Urothelium cell line (cell line): ENCODE results near the gene AMTN.

Experiments
- DNase-seq: peaks from one replicate; pipeline ENCODE4 v3.0.0; 2011; ENCODE audit warnings: low spot score, mixed read lengths
- FAIRE-seq: peaks from 2 replicates; lab custom pipeline; 2011; peaks lifted over from hg19 to GRCh38; lab: Jason Lieb, UNC

AMTN gene

DNA sequence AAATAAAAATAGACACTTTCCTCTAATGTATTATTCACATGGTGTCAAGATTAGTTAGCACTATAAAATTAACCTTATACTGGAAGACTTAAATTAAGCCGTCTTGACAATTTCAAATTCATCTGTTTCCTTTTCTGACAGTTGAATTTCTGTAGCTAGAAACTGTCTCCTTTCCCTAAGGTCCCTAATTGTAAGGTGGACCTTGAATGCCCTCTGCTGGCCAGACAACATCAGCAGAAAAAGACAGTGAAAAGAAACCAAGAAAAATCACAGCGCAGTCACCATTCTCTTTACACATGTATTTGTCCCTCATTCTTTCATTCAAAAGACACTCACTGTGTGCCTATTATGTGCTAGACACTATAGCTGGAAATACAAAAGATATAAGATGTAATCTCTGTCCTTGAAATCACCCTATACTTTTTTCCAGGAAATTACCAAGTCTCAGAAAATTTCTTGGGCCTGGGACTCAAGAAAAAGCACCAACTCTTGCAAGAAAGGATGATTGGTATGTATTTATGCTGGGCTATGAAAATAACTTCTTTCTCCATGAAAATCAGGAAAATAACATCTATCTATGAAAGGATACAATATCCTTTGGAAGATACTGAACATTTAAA is 41.0 kb downstream of the AMTN start:
- FAIRE-seq = peak; percentile 52
- DNase-seq = peak; percentile 59

DNA sequence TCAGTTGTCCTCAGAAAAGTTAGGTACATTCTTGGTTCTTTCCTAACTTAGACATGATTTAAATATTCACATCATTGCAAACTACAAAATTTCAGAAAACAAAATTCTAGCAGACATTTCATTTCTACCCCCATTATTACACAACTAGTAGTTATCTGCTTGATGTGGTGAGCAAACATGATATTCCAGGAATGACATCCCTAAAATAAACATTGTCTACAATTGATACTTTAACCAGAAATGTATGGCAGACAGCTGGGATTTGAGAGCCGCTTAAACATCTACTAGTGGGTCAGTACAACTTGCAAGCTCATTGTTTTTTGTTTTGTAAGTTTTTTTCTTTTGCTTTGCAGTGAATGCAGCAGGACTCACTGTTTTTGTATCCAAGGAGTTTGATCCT is 41.6 kb downstream of the AMTN start:
- FAIRE-seq (peak; percentile 59), DNase-seq (no peak)

DNA sequence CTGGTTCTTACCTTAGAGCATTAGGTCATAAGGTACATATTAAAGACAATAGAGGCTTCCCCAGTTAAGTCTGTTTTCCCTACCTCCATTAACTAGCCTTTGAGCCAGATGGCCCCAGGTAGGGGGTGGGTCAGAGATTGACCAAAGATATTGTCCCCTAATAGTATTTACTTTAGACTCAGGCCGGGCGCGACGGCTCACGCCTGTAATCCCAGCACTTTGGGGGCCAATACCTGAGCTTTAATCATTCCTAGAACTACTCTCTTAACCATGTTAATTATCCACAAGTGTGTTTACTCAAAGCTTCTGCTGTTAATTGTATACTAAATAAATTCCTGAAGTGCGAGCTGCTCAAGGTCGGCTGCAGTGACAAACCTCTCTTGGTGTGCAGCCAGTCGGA is 45.7 kb downstream of the AMTN start:
- no peak for FAIRE-seq
- no peak for DNase-seq

DNA sequence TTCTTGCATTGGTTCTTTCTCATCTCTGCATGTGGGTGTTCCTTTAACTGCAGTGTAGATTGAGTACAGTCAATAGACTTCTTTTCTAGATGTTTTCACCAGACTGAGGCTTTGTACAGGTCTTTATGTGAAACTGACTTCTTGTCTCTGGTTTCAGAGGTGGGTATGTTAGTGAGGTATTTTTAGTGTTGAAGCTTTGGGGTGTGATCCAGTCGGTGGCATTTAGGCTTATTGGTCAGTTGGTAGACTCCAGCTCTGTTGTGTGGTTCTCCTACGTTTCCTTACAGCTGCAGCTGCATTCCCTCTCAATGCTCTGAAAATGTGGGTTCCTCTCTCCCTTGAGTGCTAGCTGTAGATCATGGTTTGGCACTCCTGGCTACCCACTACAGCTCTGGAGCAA is 52.4 kb downstream of the AMTN start:
- no peak for FAIRE-seq
- DNase-seq = no peak

DNA sequence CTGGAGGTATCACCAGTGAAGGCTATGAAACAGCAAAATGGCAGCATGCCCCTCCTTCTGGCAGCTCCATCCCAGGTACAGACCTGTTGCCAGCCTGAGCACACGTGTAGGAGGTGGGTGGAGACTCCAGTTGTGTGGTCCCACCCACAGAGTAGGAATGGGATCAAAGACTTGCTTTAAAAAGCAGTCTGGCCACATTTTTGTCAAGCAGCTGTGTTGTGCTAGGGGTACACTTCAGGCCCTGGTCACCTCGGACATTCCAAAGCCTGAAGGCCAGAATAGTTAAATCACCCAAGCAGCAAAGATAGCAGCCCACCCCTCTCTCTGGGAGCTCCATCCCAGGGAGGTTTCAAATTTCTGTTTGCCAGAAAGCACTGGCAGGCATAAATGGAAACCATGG is 53.4 kb downstream of the AMTN start:
- no peak for FAIRE-seq
- DNase-seq = no peak

DNA sequence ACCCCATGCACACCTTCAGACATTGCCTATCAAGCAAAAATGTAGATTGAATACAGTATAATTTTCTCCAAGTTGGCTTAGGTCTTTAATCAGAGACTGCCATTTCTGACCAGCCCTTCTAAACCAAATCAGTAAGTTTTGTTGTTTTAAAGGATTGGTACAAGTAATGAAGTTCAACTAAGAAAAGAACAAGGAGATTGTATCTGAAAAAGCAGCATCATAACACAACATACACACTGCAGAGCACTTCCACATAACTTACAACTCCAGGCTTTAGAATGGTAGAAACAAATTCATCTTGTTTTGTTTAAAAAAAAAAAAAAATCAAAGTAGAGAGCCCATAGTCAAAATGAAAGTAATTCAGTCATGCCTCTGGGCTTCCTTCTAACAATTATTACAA is 57.6 kb downstream of the AMTN start:
- DNase-seq = no peak
- no peak for FAIRE-seq

DNA sequence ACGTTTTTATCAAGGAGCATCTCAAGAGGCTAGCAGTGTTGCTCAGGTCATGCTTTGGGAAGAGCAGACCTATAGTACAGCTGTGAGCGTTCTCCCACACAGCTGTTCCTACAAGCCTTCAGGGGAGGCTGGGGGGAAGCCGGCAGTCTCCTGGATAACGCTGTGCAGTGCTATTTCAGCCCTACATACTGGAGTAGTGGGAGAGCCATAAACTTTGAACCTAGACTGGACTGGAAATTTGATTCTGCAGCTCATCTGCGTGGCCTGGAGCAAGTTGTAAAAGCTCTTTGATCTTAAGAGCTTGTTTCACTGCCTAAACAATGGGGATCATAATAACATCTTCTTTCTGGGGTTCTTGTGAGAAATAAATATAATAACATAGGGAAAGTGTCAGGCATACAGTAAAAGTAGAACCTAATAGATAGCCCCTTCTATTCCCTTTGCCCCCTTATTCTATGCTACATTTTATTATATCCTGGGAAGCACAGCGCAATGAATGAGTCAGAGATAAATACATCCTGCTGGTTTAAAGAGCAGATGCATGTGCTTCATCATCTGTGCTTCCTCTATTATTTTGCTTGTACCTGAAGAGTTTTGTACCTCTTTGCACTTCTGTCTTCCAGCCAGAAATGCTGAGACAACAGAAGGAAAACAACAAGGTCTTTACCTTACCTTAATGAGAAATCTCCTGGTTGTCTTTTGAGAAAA is 59.0 kb downstream of the AMTN start:
- DNase-seq (no peak), FAIRE-seq (no peak)

DNA sequence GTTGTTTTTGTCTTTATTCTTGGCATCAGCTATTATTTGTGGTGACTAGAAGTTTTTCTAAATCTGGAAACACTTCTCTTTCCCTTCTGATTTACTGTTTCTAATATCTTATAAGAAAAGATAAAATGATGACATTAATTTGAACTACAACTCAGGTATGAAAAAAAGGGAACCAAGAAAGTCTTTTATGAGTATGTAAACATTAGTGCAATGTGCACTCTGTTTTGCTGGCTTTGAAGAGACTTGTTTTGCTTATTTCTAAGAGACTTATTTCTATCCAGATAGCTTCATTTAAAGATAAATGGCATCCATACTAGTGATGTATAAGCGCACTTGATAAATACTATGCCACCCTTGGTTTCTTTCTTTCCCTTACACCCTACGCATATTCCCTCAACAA is 63.6 kb downstream of the AMTN start:
- DNase-seq (no peak), FAIRE-seq (no peak)
